NCI-H2029 (cell line): ENCODE results near the gene SCLT1.

Experiments used
- DNase-seq: peaks from one replicate; lab custom pipeline; 2025; lab: John Stamatoyannopoulos, UW

SCLT1 gene

DNA sequence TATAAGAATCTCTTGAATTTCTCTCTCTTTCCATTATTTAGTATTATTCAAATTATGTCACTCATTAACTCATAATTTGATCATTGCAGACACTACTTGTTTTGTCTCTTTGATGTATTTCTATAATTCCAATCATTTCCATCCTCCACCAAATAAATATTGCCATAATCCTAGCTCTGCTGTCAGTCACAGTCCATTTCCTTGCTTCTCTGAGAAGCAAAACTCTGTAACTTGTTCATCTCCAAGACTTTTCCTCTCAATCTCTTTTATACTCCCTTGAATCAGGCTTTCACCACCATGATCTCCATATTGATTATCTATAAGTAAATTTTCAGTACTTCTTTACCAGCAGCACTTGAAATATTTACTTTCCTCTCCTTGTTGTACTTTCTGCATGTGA is 135.9 kb downstream of the SCLT1 start:
- no peak for DNase-seq

DNA sequence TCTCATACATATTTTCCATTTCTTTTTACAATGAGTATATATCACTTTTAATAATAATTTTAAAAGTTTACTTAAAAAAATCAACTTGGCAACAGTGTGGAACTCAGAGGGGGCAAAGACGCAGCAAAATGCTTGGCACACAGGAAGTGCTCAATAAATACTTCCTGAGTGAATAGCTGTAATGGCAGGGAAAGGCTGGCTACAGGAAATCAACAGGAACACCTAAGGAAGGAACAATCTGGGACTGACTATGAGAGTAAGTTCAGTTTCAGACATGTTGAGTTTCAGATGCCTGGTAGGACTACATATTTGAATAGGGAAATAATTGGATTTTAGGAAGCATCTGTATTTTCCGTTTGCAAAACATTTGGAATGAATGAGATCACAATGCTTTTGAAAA is 137.6 kb downstream of the SCLT1 start:
- no peak for DNase-seq

DNA sequence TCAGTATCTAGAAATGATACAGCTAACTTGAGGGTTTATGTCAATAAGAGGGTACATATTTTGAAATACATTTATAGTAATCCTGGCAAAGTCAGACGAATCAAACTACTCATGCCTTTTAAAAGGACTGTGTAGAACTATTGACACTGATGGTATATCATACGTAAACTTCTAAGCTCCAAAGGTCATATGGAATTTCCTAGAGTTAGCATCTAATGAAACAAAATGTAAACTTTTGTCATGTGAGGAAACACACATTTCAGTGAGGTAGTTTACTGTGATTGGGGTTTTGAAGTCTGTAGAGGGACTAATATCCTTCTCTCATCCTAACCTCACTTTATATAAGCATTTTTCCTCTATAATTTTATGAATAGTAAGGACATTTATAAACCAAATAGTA is 138.4 kb downstream of the SCLT1 start:
- DNase-seq, result no peak

DNA sequence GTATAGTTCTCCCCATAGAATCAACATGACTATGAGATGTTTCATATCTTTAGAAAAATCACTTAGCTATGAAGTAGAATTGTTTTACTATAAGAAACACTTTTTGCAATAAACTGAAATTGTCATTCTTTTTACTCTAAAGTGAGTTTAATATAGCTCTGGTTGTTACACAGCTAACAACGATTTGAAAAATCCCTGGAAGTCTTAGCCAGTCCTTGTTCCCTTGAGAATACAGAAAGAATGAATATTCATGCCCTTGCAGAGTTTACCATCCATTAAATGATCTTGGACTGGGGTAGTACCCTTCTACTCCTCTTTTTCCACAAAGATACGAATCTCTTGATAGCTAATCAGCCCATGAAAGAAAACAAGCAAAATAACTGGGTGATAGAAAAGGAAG is 142.0 kb downstream of the SCLT1 start:
- no peak for DNase-seq

DNA sequence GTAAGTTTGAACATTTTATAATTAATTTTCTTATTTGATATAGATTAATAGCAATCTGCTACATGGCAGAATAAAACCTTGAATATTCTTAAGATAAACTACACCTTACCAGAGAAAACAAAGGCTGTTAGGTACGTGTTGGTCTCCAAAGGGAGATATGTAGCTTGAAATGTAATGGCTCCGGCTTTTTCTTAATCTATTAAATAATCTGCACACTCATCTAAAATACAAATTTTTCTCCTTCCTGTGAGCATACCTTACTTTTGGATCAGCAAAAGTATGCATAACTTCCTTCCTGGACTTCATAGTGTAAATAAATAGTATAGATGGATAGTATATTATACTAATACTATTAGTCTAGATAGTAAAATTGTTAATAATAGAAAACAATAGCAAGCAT is 142.5 kb downstream of the SCLT1 start:
- DNase-seq, result no peak

DNA sequence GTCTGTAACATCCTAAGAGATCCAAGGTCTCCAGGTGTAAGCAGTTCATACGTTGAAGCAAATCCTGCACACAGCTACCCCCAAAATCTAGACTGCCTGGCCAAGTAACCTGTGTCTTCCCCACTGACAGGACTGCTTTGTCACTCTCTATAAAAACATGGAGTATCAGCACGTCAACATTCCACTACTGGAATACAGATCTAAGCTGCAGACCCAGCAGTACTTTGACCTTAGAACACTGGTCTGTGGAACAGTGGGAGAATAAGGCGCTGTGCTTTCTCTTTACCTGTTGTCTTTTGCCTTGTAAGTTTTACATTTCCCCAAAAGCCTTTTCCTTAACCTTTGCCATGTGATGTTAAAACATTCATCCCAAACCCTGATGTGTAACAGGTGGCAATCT is 146.4 kb downstream of the SCLT1 start:
- DNase-seq, result no peak

DNA sequence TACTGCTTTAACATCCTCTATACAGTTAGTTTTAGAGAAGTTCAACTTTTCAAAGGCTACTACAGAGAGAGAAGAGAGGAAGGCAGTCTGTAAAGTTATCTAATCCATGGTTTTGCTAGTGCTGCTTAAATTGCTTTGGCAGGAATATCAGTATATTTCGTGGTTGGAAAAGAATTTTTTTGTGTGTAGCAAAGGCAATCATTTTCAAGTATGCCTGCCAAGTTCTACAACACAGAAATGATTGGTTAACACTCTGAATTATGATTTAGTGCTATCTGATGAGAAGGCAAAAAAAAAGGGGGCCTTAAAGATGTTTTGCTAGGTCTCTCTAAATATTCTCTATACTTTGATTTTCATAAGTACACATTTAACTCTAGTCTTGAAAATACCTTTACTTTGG is 150.7 kb downstream of the SCLT1 start:
- DNase-seq, result no peak

DNA sequence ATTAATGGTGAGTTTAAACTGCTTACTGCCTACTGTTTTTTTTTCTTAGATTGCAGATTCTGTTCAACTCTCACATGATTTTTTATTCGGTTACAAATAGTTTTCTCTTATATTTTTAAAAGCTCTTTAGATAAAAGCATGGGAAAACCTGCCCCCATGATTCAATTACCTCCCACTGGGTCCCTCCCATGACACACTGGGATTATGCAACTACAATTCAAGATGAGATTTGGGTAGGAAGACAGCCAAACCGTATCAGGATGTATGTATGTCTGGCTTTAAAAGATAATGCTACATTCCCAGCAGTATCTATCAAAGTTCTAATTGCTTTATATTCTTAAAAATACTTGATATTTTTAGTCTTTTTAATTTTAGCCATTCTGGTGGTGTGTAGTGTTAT is 152.4 kb downstream of the SCLT1 start:
- no peak for DNase-seq

DNA sequence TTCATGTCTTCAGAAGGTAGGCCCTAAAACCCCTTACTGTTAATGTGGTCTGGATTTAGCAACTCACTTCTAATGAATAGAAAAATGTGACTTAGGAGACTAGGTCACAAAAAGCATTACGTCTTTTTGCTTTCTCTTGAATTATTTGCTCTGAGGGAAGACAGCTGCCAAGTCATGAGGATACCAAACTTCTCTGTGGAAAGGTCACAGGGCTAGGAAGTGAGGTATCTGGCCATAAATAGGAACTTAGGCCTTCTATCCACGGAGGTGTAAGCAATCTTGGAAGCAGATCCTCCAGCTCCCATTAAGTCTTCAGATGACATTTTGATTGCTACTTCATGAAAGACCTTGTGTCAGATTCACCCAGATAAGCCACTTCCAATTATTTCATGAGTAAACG is 163.3 kb downstream of the SCLT1 start:
- no peak for DNase-seq

DNA sequence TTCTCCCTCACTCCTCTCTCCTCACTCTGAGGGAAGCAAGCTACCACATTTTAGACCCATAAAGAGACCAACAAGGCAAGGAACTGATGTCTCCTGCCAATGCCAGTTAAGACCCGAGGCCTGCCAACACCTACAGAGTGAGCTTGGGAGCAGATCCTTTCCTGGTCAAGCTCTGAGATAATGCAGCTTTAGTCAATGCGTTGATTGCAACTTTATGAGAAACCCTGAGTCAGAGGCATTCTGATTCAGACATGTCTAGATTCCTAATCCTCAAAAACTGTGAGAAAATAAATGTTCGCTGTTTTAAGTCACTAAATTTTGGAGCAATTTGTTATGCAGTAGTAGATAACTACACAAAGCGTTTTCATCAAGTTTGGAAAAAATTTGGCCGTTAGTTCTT is 168.4 kb downstream of the SCLT1 start:
- DNase-seq, result no peak

DNA sequence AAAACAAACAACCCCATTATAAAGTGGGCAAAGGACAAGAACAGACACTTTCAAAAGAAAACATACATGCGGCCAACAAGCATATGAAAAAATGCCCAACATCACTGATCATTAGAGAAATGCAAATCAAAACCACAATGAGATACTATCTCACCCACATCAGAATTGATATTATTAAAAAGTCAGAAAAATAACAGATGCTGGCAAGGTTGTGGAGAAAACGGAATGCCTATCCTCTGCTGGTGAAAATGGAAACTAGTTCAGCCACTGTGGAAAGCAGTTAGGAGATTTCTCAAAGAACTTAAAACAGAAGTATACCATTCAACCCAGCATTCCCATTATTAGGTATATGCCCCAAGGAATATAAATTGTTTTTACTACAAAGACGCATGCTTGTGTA is 171.4 kb downstream of the SCLT1 start:
- no peak for DNase-seq

DNA sequence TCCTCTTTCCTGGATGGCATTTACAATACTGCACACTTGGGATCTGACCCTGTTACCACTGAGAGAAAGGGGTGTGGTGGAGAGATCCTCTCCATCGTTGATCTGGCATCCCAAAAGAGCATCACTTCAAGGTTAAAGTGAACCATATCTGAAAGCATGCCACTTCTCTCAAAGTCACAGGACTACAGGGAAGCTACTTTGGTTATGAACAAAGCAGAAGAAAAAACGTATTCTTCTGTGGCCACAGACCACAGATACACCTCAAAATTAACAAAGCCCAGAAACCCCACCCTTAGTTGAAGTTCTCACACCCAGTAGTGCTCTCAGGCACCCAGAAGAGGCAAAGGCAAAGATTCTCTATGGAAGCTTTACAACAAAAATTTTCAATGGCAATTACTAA is 175.6 kb downstream of the SCLT1 start:
- no peak for DNase-seq

DNA sequence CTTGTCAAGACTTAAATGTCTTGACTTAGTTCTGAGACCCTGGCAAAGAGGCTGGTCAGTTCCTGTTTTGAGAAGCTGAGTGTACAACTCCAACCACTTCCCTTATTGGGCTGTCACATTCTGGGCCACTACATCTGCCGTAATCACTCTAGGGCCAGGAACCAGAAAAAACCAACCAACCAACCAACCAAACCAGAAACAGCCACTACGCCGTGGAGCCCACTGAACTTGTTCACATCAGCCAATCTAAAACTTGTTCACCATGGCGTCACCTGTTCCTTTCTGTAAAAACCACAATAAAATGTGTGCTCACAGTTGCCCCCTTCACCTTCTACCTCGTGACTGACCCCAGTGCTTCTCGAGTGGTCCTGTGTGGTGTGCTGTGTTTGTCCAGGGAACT is 176.5 kb downstream of the SCLT1 start:
- no peak for DNase-seq

DNA sequence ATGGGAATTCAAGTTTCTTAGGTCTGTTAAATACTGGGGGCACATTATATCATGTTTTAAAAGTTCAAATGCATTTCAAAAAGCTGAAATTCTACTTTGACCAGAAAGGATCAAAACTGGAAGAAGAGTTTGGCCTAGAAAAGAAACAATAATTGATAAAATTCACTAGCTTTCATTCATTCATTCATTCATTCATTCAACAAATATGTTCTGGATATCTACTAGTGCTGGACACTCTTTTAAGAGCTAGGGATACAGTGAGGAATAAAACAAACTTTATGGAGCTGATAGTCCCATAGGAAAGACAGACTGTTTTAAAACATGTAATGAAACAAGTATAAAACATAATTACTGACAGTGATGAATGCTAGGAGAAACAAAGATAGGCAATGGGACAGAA is 177.8 kb downstream of the SCLT1 start:
- no peak for DNase-seq

DNA sequence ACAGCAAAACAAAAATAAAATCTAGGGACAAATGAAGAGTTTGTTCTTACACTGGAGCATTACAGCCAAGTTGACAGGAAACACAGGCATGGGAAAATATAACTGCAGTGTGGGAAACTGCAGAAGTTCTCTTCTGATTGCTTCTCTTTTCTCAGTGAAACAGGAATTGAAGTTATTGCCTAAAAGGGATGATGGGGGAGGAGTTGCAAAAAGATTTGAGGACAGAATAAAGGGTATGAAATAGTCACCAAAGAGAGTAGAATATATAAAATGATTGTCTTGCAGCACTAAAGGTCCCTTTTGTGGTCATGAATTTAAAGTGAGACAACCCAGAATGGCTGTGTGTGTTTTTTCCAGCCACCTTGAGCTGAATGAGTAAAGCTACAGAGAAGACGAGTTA is 180.1 kb downstream of the SCLT1 start:
- DNase-seq, result no peak

DNA sequence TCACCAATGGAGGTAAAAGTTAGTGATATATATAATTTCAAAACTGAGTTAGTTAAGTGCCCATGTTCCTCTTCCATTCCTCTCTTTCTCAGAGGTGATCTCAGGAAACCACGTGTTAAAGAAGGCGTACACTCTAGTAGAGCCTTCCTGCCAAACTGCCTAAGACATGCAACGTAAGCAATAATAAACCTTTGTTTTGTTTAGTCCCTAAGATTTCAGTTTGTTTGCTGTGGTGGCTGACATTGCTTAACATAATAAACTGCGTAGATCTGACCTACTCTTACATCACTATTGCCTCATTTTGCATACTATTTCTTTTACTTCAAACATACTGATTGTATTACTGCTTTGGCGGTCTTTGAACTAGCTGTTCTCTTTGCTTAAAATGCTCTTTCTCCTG is 184.6 kb downstream of the SCLT1 start:
- DNase-seq, result no peak

DNA sequence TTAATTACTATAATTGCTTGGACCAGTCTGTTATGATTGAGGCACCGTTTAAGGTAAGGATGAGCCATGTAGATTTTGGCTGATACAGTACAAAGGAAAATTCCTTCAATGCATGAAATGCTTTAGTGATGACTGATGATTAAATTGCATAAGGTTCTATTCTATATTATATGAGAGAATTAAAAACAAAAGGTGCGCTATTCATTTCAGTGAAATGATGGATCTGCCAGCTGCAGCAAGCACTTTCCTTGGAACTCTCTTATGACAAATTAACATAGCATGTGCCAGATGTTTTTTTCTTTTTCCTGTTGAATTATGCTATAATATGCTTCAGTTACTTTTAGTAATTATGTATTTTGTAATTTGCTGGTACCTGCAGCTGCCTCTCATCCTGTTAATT is 185.4 kb downstream of the SCLT1 start:
- no peak for DNase-seq

DNA sequence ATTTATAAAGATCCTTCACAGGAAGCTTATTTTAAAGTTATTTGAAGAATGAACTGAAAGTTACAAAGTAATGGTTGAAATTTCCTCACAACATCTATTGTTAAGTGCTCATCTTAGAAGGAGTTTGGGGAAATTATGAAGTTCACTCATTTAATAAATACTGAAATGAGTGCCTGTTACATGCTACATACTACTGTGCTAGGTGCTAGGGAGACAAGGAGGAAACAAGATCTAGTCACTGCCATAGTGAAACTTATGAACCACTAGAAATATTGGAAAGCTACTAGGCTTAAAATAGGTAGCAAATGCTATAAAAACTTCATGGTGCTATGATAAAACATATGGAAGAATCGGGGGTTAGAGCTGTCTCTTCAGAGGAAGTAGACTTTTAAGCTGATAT is 186.8 kb downstream of the SCLT1 start:
- DNase-seq, result no peak

DNA sequence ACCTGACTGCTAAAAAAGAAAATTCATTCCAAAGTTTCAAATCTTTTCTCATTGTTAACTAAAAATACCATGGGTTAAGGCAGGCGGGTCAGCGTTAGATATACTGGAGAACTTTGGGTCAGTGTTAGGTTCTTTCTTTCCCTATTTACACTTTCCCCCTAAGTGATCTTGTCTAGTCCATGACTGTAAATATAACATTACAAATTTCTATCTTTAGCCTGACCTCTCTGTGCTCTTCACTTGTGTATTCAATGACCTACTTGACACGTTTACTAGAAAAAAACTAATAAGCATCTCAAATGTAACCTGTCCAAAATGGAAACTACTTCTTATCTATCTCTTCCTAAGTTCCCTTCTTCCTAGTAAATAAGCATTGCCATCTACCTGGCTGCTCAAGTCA is 188.5 kb downstream of the SCLT1 start:
- DNase-seq, result no peak

DNA sequence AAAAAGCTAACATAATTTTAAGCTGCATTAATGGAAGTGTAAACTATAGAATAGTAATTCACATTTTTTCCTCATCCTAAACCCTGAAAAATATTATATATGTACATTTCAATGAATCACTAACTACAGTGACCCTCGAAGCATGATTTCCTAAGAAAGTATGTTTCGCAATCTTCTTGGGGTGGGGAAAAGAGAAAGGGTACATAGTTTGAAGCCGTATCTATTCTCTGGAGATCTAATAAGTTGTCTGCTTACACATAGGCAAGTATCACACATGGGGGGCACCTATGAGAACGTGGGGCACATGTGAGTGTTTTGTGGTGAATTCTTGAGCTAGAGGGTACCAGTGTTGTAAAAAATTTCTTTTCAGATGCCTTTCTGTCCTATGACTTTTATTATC is 212.7 kb downstream of the SCLT1 start:
- DNase-seq, result no peak

DNA sequence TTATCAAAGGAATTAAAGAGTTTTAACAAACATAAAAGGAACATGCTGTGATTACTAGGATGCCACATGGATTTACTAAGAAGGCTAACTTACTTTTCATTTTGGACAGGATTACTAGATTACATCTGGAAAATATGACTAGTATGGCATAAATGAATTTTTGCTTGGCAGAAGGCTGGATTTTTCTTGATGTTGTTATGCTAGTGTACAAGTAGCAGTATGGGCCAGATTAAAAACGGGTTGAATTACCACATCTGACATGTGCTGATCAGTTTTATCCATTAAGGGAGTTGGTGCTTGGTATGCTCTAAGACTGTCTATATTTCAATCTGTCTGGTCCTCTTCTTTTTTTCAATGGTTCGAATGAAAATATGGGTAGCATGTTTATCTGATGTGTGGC is 213.4 kb downstream of the SCLT1 start:
- DNase-seq, result no peak

DNA sequence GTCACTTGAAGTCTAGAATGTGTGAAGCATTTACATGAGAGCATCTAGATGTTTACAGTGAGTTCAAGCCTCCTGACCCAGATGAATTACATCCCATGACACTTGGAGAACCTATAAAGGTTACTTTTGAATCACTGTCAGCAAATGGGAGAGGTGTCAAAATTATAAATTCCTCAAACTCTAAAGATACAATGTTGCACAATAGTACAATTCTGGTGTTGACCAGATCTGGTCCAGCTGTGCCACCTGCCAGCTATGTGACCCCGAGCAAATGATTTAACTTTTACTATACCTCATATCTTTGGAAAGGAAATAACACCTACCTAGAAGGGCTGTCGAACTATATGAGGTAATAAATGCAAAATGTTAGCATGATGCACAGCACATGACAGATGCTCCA is 214.1 kb downstream of the SCLT1 start:
- no peak for DNase-seq

DNA sequence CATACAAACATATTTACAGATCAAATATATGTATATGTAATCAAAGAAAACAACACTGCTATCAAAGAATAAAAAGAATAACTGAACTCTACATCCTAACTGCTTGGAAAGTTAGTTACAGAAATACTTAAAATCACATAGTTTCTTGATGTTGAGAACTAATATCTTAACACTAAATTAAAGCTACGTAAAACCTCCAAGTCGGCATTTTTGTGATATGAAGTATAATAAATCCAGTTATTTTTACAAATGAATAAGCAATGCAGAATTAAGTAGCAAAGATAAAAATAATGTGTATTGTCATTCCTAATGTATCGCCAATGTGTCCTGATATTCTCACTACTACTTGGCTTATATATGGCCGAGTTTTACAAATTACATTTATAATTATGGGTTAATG is 215.4 kb downstream of the SCLT1 start:
- DNase-seq, result no peak

DNA sequence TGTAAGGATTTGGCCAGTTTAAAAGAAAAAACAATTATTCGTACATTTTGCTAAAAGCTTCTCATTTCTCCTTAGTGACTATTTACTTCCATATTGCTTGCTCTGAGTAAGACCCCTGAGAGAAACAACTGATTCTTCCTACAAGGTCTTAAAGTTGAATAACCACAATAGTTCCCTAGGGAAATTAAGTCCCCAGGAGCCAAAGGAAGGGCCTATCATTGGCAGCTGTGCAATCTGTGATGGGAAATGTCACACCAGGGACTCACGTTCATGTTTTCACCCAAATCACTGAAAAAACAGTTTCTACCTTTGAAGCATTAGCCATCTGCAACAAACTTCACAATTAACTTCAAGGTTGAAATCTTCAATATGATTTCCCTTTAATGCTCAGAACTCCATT is 217.1 kb downstream of the SCLT1 start:
- DNase-seq, result no peak

DNA sequence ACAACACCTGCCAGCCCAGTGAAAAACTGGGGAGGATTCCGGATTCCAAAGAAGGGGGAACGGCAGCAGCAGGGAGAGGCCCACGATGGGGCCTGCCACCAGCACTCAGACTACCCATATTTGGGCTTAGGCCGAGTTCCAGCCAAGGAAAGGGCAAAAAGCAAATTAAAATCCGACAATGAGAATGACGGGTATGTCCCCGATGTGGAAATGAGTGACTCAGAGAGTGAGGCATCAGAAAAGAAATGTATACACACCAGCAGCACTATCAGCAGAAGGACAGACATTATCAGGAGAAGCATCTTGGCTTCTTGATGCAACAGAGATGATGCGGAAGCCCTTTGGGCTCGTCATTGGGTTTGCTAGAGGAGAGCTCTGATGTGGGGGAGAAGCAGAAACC is 221.4 kb downstream of the SCLT1 start:
- DNase-seq, result no peak
